Measurements from ENCODE around the gene L3MBTL3. TPM values are rescaled to one million over a fixed set of nuclear protein-coding genes. Genes with fewer than 3 reads are reported as not detected.
A peak's percentile ranks its signal among the peaks of the same experiment; 100 is the strongest.

L3MBTL3 gene
- total RNA-seq, 1 experiment from 2014 or later: 4.7 TPM

DNA sequence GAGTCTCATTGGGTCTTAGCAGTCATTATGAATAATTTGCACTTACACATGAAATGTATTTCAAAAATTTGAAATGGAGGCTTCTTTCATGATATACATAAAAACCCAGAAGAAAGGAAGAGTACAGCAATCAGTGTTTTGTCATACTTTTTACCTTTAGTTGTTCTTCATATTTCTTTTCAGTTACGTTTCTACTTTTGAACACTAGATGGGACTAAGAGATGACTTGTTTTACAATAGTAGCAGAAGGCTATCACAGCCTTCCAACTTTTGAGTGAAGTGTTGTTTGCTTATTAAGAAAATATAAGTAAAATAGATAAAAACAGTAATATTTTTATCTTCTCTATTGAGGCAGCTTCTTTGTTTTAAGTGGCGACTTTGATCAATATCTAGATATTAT, 58.1 kb downstream of the L3MBTL3 start:
- H3K27me3 Mint-ChIP-seq (ENCODE audit: low read depth): no peaks in the 10 kb centered on the region
- peaks cover 11 to 22% of the 10 kb centered on the region in 2 experiments for H3K4me1 Mint-ChIP-seq
- H4K20me1 ChIP-seq (ENCODE audit: control insufficient read depth, insufficient read depth, insufficient read length): no peaks in the 10 kb centered on the region
- no peak overlapping the region for H2BK120ac ChIP-seq (ENCODE audit: low read depth, low read length, poor library complexity, severe bottlenecking)
- H3K4me3 Mint-ChIP-seq: no peak overlapping the region
- H4K8ac ChIP-seq (replicated peaks; ENCODE audit: insufficient read length, low read depth, low read length): no peak overlapping the region
- no CpG with 5 or more reads among the region's 2 CpGs for WGBS (ENCODE audit: extremely low coverage, insufficient read length, low lambda C conversion rate)
- no peaks in the 10 kb centered on the region; a peak in 2 of 7 replicates for H3K36me3 Mint-ChIP-seq (ENCODE audit: insufficient read depth in 1 of 3, low read depth in 3 of 3)
- no peak for DNase-seq
- H2BK20ac ChIP-seq (ENCODE audit: low read depth, low read length, poor library complexity, severe bottlenecking): no peak overlapping the region
- H3K4me2 ChIP-seq (ENCODE audit: insufficient read depth, insufficient read length, low read length): no peak overlapping the region
- no peak overlapping the region for H3K4ac ChIP-seq (ENCODE audit: low read depth, low read length)
- H4K91ac ChIP-seq (ENCODE audit: insufficient read length, low read depth, low read length): no peak overlapping the region
- no peak overlapping the region for H3K23ac ChIP-seq (ENCODE audit: insufficient read length, low read depth, low read length)
- no peaks in the 10 kb centered on the region for H3K23me2 ChIP-seq (ENCODE audit: insufficient read length, low read depth, low read length, poor library complexity, severe bottlenecking)
- no peak overlapping the region for H3K14ac ChIP-seq (ENCODE audit: insufficient read depth, low read length)
- H3K56ac ChIP-seq (ENCODE audit: insufficient read length, low read depth, low read length): no peak overlapping the region
- H3K9me3 ChIP-seq (ENCODE audit: control insufficient read depth, low read depth, low read length): no peaks in the 10 kb centered on the region
- no peak overlapping the region for H2AK5ac ChIP-seq (ENCODE audit: insufficient read length, low read length)
- no peak overlapping the region for H3K18ac ChIP-seq (ENCODE audit: insufficient read length, low read depth, low read length)
- TF ChIP-seq, protein P1, sequence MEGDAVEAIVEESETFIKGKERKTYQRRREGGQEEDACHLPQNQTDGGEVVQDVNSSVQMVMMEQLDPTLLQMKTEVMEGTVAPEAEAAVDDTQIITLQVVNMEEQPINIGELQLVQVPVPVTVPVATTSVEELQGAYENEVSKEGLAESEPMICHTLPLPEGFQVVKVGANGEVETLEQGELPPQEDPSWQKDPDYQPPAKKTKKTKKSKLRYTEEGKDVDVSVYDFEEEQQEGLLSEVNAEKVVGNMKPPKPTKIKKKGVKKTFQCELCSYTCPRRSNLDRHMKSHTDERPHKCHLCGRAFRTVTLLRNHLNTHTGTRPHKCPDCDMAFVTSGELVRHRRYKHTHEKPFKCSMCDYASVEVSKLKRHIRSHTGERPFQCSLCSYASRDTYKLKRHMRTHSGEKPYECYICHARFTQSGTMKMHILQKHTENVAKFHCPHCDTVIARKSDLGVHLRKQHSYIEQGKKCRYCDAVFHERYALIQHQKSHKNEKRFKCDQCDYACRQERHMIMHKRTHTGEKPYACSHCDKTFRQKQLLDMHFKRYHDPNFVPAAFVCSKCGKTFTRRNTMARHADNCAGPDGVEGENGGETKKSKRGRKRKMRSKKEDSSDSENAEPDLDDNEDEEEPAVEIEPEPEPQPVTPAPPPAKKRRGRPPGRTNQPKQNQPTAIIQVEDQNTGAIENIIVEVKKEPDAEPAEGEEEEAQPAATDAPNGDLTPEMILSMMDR (conservative IDR thresholded peaks at IDR 0.05): peak; percentile 44; the same call in 2 of the 3 replicates
- no peak overlapping the region for H3T11ph ChIP-seq (ENCODE audit: low read length)
- H2BK15ac ChIP-seq (ENCODE audit: low read depth, low read length): no peak overlapping the region
- no peaks in the 10 kb centered on the region for H3K79me1 ChIP-seq (ENCODE audit: insufficient read depth, low read depth, low read length, poor library complexity, severe bottlenecking)
- no peak overlapping the region for H2BK12ac ChIP-seq (ENCODE audit: insufficient read length, low read depth, low read length)
- no peak overlapping the region for H3K9ac ChIP-seq (ENCODE audit: extremely low read depth, insufficient read length, low read length)
- H3K79me2 ChIP-seq (ENCODE audit: insufficient read depth, low read length): no peaks in the 10 kb centered on the region
- H3K9me3 Mint-ChIP-seq: no peaks in the 10 kb centered on the region
- no peak overlapping the region for H2AFZ ChIP-seq (ENCODE audit: low read length)
- no peaks in the 10 kb centered on the region for H3K4me1 ChIP-seq (ENCODE audit: insufficient read depth, low read length)
- H3K27me3 ChIP-seq (ENCODE audit: insufficient read depth, low read length): no peaks in the 10 kb centered on the region
- no peak overlapping the region; a peak in 2 of 7 replicates for H3K27ac Mint-ChIP-seq
- no peak overlapping the region for H2BK5ac ChIP-seq (ENCODE audit: insufficient read length, low read length)
- H4K5ac ChIP-seq (ENCODE audit: insufficient read length, low read depth, low read length): no peak overlapping the region
- H3K27ac ChIP-seq (ENCODE audit: insufficient read length, low read depth, low read length): no peak overlapping the region
